Islet precursor cell (in vitro differentiated cells): ENCODE measurements around the gene ASAP2.

Experiments
- DNase-seq: peaks from one replicate; pipeline ENCODE4 v3.0.0-alpha.2; 2018

Gene ASAP2

DNA sequence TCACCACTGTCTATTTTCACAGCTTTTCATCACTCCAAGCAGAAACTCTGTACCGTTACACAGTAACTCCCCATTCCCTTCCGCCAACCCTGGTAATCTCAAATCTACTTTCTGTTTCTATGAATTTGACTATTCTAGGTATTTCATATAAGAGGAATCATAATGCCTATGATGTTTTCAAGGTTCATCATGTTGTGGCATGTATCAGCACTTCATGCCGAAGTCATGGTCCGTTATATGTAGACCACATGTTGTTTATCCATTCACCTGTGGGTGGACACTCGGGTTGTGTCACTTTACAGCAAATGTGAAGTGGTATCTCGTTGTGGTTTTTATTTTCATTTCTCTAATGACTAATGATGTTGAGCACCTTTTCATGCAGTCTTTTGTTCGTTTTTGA is 238.5 kb downstream of the ASAP2 start:
- no peak for DNase-seq

GRCh38 chr2:9451231-9451630 is 244.6 kb downstream of the ASAP2 start:
- no peak for DNase-seq
